IPS DF 19.7 (cell line): Measurements from ENCODE around the gene ANKRD28.

ENCODE experiments used
- DNase-seq: peaks from one replicate; pipeline ENCODE4 v3.0.0-alpha.2; 2013; ENCODE audit warnings: low read depth, low spot score

The ANKRD28 gene

DNA sequence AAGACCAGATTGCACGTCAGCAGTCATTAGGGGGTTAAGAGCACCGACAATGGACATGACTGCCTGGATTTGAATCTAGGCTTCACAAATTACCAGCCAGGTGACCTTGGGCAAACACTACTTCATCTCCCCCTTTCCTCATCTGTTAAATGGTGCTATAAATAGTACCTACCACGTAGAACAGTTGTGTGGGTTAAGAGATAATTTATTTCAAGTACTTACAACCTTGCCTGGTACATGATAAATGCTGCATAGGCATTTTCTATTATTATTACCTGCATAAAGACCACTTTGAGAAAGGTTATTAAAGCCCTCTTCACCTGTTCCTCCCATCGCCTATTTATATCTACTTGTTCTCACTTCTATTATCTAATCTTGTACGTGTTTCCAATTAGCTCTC is 131.5 kb downstream of the ANKRD28 start:
- no peak for DNase-seq

DNA sequence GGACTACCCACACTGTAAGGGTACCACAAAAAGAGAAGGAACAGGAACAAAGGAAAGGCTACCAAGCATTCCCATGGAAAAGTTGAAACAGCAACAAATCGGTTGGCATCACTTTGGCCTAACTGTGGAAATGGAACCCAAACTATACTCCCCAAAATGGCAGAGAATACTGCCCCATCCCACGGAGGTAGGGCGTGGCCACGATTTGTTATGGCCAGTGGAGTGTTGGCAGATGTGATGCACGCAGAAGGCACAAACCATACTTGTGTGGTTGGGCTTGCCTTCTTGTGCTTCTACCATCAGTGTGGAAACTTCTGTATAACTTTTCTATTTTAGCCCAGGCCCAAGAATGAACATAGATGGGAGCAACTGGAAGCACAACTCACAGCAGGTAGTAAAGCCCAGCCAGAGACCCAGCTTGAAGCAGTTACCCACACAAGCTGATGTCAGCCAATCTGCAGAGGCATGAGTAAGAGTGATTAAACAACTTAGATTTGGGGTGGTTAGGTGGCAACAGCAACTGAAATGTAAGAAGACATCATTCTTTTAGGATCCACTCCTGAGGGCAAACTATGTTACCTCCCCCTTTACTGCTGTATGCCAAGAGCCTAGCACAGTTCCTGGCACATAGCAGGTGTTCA is 132.1 kb downstream of the ANKRD28 start:
- DNase-seq = no peak

DNA sequence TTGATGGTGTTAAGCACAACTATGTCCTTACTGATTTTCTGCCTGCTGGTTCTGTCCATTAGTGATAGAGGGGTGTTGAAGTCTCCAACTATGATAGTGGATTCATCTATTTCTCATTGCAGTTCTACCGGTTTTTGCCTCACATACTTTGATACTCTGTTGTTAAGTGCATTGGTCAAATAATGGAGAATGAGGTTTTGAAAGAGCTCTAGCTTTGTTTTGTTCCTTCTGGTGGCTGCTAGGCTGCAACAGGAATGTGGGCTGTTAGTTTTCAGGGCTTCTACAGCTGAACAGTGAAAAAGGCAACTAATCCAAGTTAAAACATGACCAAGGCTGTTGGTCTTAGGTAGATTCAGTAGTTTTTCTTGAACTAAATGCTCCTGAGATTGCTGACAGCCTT is 133.6 kb downstream of the ANKRD28 start:
- DNase-seq = no peak

DNA sequence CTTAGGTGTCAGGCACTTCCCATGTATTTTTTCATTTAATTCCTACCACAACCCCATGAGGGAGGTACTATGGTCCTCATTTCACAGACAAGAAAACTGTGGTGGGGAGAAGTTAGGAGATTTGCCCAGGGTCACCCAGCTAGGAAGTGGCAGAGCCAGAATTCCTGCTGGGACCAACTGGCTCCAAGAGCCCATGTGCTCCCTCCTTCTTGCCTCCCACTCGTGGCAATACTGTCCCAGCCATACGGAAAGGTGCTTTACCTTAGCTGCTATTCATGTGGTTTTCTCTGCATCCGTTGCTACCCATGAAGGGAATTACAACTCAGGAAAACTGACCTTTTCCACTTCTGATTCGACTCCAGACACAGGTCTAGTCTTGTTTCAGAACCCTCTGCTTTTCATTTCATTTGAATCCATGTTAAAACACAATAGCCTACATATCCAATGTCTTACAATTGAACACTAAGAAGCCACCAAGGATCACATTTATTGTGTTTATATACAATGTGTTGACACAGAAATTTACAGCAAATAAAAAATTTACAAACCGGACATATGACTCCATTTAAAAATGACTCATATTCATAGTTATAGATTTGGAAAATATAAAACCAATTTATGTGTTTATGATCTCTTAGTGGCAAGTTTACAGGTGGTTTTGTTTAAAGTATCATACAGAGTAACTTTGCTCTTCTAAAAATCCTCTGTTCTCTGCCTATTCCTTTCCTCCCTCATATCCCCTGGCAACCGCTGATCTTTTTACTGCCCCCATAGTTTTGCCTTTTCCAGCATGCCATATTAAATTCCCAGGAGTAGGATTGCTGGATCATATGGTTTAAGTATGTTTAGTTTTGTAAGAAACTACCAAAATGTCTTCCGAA is 137.5 kb downstream of the ANKRD28 start:
- DNase-seq = no peak

DNA sequence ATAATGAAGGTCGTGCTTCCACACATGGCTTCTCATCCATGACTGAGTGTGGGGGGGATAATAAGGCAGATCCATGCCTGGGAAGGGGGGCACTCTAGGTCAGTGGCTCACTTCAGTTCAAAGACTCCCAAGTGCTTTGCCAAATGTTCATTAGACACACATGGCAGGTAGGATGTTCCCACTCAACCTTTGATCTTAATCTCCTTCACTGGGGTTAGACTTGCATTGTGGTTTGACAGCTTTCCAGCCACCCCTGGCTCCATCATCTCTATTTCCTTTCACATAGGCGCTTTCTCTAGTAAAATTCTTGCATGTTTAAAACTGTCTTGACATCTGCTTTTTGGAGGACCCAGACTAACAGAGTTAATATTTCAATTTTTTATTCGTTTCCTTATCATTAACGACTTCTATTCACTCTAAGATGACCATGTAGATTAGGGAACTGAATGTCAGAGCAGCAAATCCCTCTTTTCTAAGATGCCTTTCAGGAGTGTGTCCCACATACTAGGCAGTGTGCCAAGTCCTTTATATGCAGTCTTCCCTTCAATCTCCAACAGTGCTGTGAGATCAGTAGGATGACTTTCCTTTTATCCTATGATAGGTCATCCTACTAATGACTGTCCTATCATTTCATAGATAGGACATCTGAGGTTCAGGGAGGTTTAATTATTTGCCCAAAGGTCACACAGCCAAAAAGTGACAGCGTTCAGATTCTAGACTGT is 138.4 kb downstream of the ANKRD28 start:
- DNase-seq = no peak

DNA sequence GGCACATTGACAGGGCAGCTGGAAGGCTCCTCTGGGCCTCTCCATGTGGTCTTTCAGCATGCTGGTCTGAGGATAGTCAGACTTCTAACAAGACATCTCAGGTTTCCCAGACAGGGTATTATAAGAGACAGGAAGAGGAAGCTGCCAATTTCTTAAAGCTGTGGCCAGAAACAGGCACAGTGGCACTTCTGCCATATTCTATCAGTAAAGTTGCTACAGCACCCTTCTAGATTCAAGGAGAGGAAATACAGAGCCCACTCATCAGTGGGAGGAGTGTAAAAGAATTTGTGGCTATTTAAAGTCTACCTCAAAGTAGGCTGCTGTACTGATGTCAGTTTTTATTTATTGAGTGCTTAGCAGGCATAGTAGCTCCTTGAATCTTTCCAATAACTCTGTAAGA is 140.8 kb downstream of the ANKRD28 start:
- no peak for DNase-seq

DNA sequence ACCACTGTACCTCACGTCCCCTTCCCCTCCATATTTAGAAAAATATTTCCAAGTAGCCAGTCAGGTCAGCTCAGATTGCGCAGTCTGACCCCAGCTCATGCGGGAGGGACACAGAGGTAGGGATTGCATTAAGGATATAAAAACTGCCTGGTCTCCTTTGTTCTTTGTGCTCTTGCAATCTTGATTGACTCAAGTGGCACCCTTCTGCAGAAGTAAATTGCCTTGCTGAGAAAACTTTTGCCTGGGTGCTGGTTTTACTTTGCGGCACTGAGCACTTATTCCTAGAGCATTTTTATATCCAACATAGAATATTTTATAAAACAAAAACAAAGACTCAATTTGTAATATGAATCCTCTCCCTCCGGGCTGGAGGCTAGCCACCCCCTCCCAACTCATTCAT is 141.4 kb downstream of the ANKRD28 start:
- no peak for DNase-seq

DNA sequence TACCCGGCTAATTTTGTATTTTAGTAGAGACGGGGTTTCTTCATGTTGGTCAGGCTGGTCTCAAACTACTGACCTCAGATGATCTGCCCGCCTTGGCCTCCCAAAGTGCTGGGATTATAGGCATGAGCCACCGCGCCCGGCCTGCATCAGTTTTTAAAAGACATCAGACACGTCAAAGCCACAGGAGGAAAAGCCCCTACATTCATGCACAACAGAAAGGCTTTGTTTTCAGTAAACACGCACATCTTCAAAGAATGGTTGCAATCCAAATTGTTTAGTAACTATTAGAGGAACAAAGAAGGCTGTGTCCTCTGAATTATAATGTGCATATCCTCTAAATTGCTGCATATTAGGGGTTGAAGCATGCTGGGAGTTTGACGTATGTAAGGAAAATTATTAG is 142.9 kb downstream of the ANKRD28 start:
- DNase-seq = no peak

DNA sequence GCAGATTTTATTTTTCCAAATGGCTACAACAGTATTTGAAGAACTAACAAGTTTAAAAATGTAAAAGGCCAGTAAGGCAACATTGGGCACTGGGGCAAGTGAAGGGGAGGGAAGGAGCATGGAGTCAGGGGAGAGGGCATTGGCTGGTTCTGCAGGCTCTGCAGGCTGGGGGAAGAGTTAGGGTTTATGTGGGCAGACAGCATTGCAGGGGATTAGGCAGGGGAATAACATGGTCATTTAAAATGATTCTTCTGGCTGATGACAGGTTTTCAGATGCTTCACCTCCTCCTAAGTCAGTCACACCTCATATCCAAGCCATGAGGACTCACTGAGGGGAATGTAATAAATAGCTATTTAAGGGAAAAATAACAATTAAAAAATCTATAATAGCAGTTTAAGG is 143.7 kb downstream of the ANKRD28 start:
- no peak for DNase-seq

DNA sequence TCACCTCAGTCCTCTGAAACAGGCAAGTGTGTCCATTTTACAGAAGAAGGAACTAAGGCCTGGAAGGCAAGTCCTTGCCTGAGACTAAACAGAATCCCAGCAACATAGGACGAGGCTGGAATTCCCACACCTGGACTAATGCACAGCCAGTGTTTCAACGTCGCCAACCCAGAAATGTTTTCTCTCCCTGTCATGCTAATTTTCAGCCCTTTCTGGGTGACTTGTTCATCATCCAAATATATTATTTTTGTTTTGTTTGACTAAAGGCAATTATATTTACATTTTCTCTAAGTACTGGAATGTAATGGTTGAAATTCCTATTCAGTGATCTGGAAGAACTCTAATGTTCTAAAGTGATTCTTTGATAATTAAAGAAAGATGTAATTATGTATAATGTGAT is 144.5 kb downstream of the ANKRD28 start:
- no peak for DNase-seq

DNA sequence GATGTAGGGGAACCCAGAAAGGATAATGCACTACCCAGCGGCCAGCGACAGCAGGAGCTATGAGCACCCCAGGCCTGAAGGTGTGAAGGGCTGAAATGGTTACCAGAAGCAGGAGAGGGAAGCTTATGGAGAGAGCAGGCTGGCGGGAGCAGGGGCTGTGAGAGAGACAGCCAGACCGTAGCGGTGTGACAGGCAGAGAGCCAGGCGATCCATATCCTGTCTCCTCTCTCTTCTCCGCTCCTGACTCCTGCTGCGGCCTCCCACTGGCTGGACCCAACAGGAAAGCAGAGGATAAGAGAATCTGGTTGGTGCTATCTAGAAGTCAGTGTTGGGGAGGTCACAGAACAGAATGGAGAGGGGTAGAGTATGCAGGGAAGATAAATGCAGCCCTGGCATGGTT is 146.4 kb downstream of the ANKRD28 start:
- DNase-seq = no peak

DNA sequence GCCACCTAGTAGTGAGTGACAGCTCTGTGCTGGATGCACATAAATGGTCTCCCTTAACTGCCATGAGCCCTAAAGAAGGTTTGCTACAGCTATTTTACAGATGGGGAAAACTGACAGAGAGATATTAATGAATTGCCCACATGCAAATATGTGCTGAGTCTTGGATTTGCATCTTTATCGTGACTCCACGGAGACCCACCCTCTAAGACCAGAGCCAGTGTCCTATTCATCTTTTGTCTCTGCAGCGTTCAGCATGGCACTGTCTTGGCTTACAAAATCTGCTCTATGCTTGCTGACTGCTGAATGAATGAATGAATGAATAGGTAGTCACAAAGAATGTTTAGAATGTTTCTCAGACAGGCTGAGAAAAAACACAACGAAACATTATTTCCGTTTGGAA is 147.9 kb downstream of the ANKRD28 start:
- no peak for DNase-seq

DNA sequence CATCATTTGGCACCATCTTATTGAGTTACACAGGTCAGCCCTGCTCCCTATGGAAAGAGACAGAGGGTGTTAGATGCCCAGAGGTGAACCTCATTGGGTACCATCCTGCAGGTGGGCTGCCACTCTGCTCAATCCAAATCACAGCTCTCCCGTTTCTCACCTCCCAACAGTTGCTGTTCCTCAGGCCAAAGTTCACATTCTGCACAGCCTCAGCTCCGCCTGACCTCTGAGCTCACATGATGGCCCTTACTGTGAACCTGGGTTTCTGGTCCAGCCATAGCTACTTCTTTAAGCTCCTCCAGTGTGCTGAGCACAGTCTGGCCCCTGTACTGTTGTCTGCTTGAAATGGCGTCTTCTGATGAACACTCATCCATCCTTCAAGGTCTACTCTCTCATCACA is 148.4 kb downstream of the ANKRD28 start:
- no peak for DNase-seq

DNA sequence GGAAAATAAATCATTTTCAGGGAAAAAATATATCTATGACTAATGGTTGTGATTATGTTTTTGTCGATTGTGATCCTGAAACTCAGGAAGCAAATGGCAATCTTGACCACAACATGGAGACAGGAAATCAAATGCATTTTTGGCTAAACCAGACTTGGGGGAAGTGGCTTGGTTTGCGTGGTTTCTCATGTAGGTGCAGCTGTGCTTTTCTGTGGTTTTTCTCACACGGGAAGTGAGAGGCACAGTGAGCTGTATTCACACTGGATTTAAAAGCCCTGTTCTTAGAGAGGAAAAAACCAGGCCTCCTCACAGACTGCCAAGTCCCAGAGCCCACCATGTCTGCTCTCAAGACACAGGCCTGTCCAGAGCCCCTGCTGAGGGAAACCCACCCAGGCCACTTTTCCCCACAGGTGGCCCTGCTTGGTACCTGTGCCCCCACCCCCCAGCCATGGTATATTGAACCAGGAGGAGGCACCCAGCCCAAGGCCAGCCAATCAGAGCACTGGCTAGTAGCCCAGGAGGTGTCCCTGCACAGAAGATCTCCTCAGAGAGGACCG is 150.1 kb downstream of the ANKRD28 start:
- no peak for DNase-seq

DNA sequence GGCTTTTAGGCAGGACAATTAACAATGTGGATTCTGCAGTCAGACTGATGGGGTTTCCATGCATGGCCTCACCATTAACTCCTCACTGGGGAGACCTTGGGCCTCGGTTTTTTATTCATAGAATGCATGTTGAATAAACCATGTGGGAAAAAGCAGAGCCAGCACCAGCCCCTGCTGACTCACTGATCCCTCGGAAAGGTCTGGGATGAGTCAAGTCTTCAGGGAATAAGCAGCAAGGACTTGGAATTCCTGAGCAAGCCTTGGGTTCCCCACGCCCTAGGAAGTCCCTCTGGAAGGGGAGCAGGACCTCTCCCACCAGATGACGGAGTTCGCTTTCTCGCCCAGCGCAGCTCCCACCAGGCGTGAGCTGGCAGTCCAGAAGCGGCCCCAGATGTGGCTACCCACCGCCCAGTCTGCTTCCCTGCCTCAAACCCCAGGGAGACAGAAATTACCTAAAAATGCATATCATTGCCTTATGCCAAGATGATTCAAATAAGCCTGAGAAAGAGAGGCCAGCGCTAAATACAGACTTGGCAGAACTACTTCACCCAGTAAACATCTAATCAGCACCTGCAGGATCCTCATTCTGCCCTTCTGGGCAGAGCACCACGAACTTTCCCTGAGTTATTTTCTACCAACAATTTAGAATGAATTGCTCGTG is 150.8 kb downstream of the ANKRD28 start:
- no peak for DNase-seq

DNA sequence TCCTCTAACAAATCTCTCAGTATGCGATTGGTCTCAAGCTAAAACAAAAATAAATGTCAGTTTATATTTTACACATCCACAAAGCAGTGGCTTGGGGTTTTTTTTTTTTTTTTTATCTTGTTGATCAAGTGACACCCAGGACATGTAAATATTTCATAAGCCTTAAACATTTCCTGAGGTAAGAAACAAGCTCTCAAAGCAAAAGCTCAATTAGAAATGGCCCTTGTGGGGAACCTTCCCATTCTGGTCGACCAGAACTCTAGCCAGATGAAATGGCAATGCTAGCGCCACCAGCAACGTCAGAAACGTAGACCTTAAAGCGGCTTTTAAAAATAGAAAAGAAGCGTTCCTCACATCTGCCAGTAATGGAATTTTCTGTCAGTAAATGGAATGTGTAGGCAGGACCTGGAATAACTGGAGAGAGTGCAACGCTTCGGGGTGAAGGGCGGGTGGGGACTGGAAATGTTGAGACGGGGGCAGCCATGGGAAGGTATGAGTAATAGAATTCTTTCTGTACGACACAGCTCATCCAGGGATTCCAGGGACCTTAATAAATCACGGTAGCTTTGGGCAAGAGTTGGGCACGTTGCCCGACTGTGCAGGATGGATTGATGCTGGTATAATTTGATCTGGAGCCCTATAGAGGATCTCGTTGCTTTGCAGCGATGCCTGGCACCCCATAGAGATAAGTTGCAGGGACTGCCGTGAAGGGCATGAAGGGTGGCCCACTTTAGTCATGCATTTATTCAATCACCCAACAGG is 151.9 kb downstream of the ANKRD28 start:
- no peak for DNase-seq

DNA sequence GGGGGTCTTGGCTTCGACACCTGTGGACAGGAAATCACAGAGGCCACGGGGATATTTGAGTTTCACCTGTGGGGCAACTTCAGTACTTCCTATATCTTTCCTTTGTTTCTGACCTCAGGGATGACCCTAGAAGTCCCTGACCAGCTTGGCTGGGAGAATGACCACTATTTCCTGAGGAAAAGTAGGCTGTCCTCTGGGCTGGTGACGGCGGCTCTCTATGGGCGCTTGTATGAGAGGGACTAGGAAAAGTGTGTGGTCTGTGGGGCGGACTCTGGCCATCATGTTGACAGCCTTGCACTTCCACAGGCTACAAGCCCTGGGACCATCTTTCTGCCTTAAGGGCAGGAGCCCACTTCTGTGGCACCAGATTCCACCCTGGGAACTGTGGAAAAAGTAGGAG is 152.5 kb downstream of the ANKRD28 start:
- DNase-seq = no peak

DNA sequence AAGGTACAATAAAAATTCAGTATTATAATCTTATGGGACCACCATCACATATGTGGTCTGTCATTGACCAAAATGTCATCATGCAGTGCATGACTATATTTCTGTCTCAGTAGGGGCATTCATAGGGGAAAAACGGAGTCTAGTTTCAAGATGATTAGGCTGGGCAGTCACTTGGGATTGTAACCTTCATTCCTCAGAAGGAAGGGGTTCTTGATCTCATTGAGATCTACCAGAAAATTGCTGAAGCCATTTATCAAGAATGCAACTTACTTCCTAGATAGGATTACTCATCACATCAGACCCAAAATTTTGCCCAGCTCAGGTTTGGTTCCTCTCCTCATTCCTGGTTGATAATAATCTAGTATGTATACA is 158.9 kb downstream of the ANKRD28 start:
- no peak for DNase-seq

DNA sequence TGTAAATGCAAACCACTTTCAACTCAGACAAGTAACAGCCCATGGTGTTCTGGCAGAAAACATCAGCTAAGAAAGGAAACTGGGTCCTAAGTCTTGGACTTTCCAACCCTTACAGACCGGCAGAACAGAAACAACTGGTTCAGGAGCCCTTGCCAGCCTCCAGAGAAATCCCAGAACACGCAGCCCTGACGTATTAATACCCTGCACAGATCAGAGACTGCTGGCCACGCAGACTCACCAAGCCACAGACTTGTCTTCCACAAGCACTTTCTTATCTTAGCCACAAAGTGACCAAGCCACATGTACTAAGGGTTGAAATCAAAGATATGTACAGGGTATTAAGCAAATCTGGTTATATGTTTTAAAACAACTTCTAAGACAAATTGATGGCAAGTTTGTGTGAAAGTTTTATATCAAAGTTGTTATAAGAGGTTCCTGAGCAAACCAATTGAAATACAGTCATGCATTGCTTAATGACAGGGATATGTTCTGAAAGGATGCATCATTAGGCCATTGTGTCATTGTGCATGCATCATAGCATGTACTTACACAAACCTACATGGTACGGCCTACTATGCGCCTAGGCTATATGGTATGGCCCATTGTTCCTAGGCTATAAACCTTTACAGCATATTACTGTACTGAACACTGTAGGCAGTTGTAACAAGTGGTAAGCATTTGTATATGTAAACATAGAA is 159.4 kb downstream of the ANKRD28 start:
- no peak for DNase-seq

DNA sequence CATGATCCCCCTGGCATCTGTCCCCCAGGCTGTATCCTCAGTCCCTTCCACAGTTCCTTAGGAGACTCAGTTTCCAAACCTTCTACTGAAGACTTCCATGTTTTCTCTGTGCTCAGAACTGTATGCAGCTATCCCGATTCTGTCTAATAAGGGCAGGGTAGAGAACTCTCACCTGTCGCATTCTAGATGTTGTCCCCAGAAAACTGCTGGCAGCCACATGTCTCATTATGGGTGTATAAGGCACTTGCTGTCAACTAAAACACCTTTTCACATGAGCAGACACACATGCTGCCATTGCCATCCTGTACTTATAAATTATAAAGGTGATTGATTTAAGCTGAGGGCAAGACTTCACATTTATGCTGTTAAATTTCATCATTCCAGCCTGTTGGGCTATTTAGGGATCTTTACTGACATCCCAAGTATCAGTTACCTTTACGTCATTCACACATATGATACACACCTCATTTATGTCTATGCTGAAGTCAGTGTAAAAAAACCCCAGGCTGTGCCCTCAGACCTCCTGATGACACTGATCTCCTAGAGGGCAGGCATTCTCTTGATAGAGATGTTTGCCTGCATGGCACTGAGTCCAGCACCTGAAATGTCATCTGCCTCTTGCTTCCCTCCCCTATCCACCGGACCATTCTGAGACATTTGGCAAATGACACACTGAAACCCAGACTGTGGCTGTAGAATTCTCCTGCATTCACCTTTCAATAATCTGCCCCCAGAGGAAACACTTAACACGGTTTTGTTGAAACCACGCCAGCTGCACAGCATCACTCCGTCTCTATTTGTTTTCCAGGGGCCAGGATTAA is 160.4 kb downstream of the ANKRD28 start:
- DNase-seq = no peak
